ENCODE results near the gene PIEZO2. TPM values are rescaled to one million over a fixed set of nuclear protein-coding genes. Genes with fewer than 3 reads are reported as not detected.
A peak's percentile ranks its signal among the peaks of the same experiment; 100 is the strongest.

Gene PIEZO2
- total RNA-seq, 1 donor from 2014 or later = 8.4 TPM

- H3K4me3 Mint-ChIP-seq (ENCODE audit: unreplicated experiment) = no peak overlapping the region
- no peak overlapping the region for H3K27ac Mint-ChIP-seq (ENCODE audit: unreplicated experiment)
- DNase-seq (ENCODE audit: low spot score) = no peak
- H3K36me3 Mint-ChIP-seq (ENCODE audit: low read depth, unreplicated experiment) = no peaks in the 10 kb centered on the region
- no peaks in the 10 kb centered on the region for H3K27me3 Mint-ChIP-seq (ENCODE audit: unreplicated experiment)
- no peaks in the 10 kb centered on the region for H3K9me3 Mint-ChIP-seq (ENCODE audit: unreplicated experiment)
- peaks cover 6% of the 10 kb centered on the region for H3K4me1 Mint-ChIP-seq (ENCODE audit: unreplicated experiment)
- no peak for TF ChIP-seq CTCF (IDR thresholded peaks at IDR 0.05; ENCODE audit: unreplicated experiment)
Observed at GRCh38 chr18:11165952-11166351, 16.6 kb upstream of the PIEZO2 start.

GRCh38 chr18:11165138-11165537 is 15.8 kb upstream of the PIEZO2 start:
- no peak for DNase-seq (ENCODE audit: low spot score)
- Mint-ChIP-seq H3K4me1 (ENCODE audit: unreplicated experiment) (peaks cover 6% of the 10 kb centered on the region), H3K27me3 (ENCODE audit: unreplicated experiment) (no peaks in the 10 kb centered on the region), H3K9me3 (ENCODE audit: unreplicated experiment) (no peaks in the 10 kb centered on the region), H3K27ac (ENCODE audit: unreplicated experiment) (no peak overlapping the region), H3K36me3 (ENCODE audit: low read depth, unreplicated experiment) (no peaks in the 10 kb centered on the region), H3K4me3 (ENCODE audit: unreplicated experiment) (no peak overlapping the region)
- no peak for TF ChIP-seq CTCF (IDR thresholded peaks at IDR 0.05; ENCODE audit: unreplicated experiment)

GRCh38 chr18:11163665-11164064 is 14.3 kb upstream of the PIEZO2 start:
- Mint-ChIP-seq H3K36me3 (ENCODE audit: low read depth, unreplicated experiment) (no peaks in the 10 kb centered on the region), H3K27me3 (ENCODE audit: unreplicated experiment) (no peaks in the 10 kb centered on the region), H3K4me1 (ENCODE audit: unreplicated experiment) (peaks cover 6% of the 10 kb centered on the region), H3K27ac (ENCODE audit: unreplicated experiment) (no peak overlapping the region), H3K9me3 (ENCODE audit: unreplicated experiment) (no peaks in the 10 kb centered on the region), H3K4me3 (ENCODE audit: unreplicated experiment) (no peak overlapping the region)
- TF ChIP-seq CTCF (IDR thresholded peaks at IDR 0.05; ENCODE audit: unreplicated experiment) = peak; percentile 59
- DNase-seq (ENCODE audit: low spot score) = peak; percentile 67

- H3K27me3 Mint-ChIP-seq (ENCODE audit: unreplicated experiment) = no peaks in the 10 kb centered on the region
- no peak for DNase-seq (ENCODE audit: low spot score)
- no peak overlapping the region for H3K27ac Mint-ChIP-seq (ENCODE audit: unreplicated experiment)
- no peaks in the 10 kb centered on the region for H3K36me3 Mint-ChIP-seq (ENCODE audit: low read depth, unreplicated experiment)
- H3K9me3 Mint-ChIP-seq (ENCODE audit: unreplicated experiment) = no peaks in the 10 kb centered on the region
- no peak overlapping the region for H3K4me3 Mint-ChIP-seq (ENCODE audit: unreplicated experiment)
- peaks cover 6% of the 10 kb centered on the region for H3K4me1 Mint-ChIP-seq (ENCODE audit: unreplicated experiment)
- no peak for TF ChIP-seq CTCF (IDR thresholded peaks at IDR 0.05; ENCODE audit: unreplicated experiment)
Observed at GRCh38 chr18:11162889-11163288, 13.5 kb upstream of the PIEZO2 start.

GRCh38 chr18:11162462-11162861 is 13.1 kb upstream of the PIEZO2 start:
- Mint-ChIP-seq H3K36me3 (ENCODE audit: low read depth, unreplicated experiment) (no peaks in the 10 kb centered on the region), H3K27ac (ENCODE audit: unreplicated experiment) (no peak overlapping the region), H3K4me3 (ENCODE audit: unreplicated experiment) (no peak overlapping the region), H3K27me3 (ENCODE audit: unreplicated experiment) (no peaks in the 10 kb centered on the region), H3K9me3 (ENCODE audit: unreplicated experiment) (no peaks in the 10 kb centered on the region), H3K4me1 (ENCODE audit: unreplicated experiment) (peaks cover 6% of the 10 kb centered on the region)
- no peak for TF ChIP-seq CTCF (IDR thresholded peaks at IDR 0.05; ENCODE audit: unreplicated experiment)
- no peak for DNase-seq (ENCODE audit: low spot score)

Data from endothelial cell (in vitro differentiated cells).